Esophagus squamous epithelium (tissue), 4 donors: Measurements from ENCODE around the gene PLA2G15.

Experiments
- CTCF ChIP-seq, 6 experiments: fragments of 450-650 bp in 4 of 6; fragments of 200-600 bp in 2 of 6; sonication (generic) in 2 of 6; IDR thresholded peaks; one replicate each; pipeline ENCODE4 v1.5.1; 2016 to 2019; ENCODE audit warnings: antibody characterized with exemption in 6 of 6, mild to moderate bottlenecking in 4 of 6, moderate library complexity in 4 of 6
- POLR2A ChIP-seq, 4 donors: fragments of 450-650 bp; IDR thresholded peaks; one replicate each; pipeline ENCODE4 v1.6.1; 2017; ENCODE audit warnings: antibody characterized with exemption in 4 of 4, mild to moderate bottlenecking in 4 of 4, moderate library complexity in 3 of 4

GRCh38 chr16:68257251-68257905 is 12.2 kb downstream of the PLA2G15 start:
- TF ChIP-seq CTCF (IDR thresholded peaks at IDR 0.05) (no peak), POLR2A (IDR thresholded peaks at IDR 0.05) (no peak)
